NCI-H2081 (cell line): ENCODE data around the gene TNFSF13B.
"Not testable (repeated sequence)": the region's sequence is repeated elsewhere in the genome, so short reads cannot be mapped to it uniquely, and the experiment has no call there.

Experiments
- DNase-seq, 2 experiments: peaks; one replicate each; lab custom pipeline; 2025; lab: John Stamatoyannopoulos, UW

Gene TNFSF13B

GRCh38 chr13:108269601-108270328 lies at the start of gene TNFSF13B:
Gene TNFSF13B, plus strand, starts transcription at chr13:108269718. Its CDS starts 178 bp downstream, at chr13:108269896.
- no peak for DNase-seq

DNA sequence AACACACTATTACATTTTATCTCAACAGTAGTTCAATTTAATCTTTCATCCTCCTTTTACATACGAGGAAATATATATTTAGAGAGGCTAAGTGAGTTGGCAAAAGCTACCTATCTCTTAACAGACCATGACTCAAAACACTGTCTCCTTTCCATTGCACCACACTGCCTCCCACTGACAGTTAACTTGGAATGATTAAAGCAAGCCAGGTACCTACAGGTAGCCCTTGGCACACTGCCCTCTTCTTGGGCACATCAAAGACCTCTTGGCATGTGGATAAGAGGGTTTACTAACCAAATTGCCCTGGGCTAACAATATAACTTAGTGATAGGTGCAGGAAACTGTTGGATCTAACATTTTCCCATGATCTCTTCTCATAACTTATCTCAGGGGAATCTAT lies 49.5 kb upstream of the TNFSF13B start:
- peak; percentile 25 to 56 for DNase-seq

DNA sequence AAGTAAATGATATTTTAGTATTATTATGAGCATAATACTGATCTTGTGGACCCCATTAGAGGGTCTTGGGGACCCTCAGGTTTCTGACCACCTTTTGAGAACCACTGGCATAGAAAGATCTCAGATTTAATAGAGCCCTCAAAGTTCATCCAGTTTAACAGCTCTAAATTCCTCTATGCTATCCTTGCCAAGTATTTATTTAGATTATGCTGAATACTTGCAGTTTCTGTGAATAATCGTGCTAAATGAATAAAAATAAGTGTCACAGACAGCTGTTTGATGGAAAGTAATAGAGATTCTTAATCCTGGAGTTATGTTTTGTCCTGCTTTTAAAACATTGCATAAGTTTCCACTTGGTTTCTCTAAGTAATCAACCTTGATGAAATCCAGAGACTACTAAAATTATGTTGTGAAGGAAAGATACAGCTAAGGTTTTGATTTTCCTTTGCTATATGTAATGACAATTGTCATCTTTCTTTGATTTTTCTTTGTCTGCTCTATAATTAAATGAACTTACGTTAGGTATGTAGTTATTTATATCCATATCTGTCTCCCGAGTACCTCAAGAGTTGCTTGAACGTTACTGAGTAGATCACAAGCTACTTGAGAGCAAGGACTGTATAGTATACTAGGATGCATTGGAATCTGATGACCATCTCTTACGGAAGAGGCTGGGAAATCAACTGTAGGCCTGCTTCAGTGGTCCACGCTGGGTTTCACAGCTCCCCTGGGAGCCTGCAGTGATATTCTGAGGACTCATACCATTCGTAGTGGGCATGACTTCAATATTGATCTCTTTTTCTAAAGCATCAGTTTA lies 45.6 kb upstream of the TNFSF13B start:
- no peak for DNase-seq

DNA sequence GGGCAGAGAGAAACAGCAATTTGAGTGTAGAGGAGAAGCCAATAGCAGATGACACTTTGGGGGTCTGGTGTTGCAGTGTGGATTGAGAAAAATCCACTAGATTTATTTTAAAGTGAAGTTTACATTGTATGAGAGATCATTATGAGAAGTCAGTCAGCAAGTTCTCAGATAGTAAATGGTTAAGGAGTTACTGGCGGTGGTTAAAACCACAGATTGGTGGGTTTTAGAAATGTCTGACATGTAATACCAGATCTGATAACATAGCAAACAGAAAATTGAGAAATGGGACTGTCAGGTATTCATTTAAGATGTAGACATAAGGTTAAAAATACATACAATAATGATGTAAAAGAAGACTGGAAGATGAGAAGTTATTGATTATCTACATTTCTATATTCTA lies 44.1 kb upstream of the TNFSF13B start:
- no peak for DNase-seq

- peak in 1 of 2 experiments; percentile 60 for DNase-seq
These were observed 43.3 kb upstream of the TNFSF13B start for GRCh38 chr13:108226184-108226583.

- peak; percentile 31 to 51 for DNase-seq
These were observed 41.8 kb upstream of the TNFSF13B start for GRCh38 chr13:108227651-108228272.

DNA sequence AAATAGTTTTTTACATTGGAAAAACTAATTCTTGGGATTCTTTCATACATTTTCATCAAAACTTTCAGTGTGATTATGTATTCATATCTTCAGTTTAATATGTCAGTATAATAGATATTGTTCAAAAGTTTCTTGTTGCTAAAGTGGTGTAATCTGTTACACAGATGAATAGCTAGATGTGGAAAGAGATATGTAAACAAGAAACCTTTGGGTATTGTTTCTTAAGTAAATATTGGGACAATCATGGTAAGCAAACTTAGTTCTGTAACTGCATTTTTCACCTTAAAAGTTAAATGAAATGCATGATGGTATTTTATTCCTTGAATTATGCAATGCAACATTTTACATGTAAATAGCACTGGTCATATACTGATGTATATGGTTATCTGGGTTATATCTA lies 39.1 kb upstream of the TNFSF13B start:
- no peak for DNase-seq

DNA sequence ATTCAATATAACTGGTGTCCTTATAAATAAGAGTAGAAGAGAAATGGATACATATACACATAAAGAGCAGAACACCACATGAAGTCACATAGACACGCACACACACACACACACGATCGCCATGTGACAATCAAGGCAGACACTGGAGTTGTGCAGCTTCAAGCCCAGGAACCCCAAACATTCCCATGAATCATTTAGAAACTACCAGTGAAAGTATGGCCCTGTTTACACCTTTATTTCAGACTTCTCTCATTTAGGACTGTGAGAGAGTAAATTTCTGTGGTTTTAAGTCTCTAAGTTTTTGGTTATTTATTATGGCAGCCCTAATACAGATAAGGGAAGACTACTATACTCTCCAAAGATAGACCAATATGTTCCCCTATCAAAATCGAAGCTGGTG lies 20.4 kb upstream of the TNFSF13B start:
- no peak for DNase-seq

DNA sequence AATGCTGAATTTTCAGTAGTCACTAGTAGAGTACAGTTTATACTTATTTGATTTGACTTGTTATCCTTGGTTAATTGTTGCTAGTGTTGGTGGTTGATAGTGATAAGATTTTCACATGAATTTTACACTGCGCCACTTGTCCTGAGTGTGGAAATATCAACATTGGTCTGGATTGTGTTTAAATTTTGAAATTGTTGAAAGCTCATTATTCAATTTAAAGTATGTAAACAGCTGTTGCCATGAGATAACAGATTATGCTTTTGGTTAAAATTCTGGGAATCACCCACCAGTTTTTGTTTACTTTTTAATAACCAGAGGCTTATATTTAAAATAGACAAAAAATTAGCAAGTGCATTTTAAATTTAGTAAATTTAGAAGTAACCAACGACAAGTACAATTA lies 12.3 kb upstream of the TNFSF13B start:
- no peak for DNase-seq

DNA sequence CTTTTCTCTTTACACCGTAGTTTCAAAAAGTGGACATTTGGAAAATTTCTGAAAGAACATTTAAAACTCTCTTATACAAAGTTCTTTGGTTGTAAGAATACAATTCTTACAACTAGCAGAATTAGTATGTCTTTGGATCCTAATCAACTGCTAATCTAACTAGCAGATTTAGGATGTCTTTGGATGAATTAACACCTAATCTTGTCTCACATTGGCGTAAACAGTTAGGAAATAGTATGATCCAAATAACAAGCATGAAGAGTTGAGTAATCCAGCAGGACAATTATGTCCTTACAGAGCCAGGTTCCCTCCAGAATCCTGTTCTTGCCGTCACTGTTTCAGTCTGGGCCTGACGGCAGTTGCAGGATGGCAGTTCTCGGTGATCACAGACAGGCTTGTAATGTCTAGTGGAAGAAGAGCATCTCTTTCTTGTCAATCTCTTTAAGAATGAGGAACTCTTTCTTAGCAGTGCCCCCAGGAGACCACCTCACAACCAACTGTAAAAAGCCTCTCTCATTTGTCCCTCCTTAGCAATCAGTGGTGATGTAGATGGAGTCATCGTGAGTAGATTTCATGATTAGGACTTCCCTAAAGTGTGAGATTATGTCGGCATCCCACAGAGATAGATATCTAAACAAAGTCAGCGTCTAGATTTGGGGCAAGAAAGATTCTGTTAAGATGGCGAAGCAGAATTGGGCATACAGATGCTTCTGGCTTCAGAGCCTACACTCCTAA lies 5.7 kb upstream of the TNFSF13B start:
- no peak for DNase-seq

- no peak for DNase-seq
These were observed 3.1 kb upstream of the TNFSF13B start for GRCh38 chr13:108266321-108266990.

DNA sequence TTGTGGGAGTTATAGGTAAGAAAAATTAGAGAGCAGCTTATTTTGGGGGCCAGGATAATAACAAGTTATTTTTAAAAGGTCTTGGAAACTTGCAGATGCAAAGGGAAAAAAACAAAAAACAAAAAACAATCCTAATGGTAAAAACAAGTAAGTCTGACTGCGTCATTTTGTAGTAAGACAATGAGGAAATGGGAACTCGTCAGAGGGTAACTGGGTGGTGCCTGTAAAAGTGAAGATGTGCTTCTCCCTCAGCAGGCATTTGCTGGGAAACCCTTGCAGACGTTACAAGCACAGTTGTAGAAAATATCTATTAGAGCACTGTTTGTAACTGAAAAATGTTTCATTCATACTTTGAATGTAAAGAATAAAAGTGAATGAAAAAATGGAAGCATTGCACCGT lies 2.2 kb upstream of the TNFSF13B start:
- DNase-seq: no peak

DNA sequence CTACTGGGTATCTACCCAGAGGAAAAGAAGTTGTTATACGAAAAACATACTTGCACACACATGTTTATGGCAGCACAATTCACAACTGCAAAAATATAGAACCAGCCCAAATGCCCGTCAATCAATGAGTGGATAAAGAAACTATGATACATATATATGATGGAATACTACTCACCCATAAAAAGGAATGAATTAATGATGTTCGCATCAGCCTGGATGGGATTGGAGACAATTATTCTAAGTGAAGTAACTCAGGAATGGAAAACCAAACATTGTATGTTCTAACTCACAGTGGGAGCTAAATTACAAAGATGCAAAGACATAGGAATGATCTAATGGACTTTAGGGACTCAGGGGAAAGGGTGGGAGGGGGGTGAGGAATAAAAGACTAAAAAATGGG lies 1.7 kb upstream of the TNFSF13B start:
- DNase-seq: not testable (repeated sequence)

DNA sequence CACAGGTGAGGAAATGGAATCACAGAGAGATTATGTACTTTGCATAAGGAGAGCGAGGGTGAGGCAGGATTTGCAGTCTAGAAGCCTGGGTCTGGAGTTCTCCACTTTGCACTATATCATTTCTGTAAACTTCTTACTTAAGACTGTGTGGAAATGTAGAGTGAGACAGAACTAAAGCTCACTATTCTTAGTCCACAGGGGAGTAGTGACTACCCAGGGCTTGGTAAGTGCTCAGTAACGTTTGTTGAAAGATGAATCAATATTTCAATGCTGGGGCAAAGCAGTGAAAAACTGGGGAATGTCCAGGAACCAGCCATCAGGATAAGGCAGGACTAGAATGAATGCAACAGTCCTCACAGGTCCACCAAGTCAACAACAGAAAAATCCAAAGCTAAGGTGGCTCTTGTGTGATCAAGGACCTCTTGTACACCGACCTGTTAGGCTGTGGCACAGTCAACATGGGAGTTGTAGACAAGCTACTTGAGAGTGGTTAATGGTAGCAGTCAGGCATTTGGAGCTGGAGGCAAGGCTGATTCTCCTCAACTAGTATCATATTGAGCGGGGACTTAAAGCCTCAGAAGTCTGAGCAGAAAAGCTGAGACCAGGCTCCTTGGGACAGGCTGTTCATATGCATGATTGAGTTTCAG lies 929 bp upstream of the TNFSF13B start:
- no peak for DNase-seq

DNA sequence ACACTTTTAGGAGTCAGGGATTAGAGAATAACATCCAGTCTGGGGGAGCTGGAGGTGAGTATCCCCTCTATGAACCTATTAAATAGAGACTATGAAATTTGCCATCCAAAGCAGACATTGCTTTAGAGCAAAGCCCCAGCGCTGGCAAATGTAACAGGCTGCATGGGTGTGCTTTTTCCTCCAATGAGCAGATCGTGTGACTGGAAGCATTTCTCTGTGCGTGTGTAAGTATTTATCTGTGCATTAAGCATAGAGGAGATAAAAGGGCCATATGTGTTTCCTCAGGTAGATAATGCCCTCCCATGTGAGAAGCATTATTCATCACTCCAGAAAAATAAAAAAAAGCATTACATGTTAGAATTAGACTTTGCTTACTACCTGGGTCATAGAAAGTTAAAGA lies 924 bp downstream of the TNFSF13B start:
- DNase-seq: no peak

GRCh38 chr13:108272333-108272732 lies 2.8 kb downstream of the TNFSF13B start:
- no peak for DNase-seq

DNA sequence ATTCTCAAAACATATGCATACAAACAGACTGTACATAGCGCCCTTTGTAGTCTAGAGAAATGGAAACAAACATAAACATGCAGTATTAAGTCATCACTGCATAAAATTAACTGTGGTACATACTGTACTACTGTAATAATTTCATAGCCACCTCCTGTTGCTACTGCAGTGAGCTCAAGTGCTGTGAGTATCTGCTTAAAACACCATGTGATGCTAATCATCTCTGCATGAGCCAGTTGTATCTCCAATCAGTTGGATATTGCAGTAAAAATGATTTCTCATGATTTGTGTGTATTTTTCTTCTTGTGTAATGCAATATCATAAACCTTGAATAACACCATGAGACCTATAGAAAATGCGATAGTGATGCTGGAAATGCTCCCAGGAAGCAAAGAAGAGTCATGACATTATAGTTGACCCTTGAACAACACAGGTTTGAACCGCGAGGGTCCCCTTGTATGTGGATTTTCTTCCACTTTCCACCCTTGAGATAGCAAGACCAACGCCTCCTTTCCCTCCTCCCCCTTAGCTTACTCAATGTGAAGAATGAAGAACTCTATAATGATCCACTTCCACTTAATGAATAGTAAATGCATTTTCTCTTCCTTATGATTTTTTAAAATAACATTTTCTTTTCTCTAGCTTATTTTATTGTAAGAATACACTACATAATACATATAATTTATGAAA lies 4.1 kb downstream of the TNFSF13B start:
- no peak for DNase-seq

DNA sequence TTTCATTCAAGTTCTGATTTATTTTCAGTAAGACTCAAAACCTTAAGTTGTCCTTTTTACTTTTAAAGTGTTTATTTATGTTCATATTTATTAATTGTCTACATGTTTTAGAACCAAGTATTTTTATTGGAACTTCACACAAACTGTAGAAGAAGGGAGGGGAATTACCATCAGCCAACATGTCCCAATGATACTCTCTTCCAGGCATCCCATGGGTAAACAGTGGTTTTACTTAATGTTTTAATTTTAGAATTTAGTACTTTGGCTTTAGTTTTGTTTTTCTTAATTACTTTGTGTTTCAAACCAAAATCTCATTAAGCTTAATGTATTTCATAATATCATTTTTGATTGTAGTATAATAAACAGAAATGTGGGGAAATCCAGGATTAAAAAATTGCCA lies 5.2 kb downstream of the TNFSF13B start:
- DNase-seq: no peak

DNA sequence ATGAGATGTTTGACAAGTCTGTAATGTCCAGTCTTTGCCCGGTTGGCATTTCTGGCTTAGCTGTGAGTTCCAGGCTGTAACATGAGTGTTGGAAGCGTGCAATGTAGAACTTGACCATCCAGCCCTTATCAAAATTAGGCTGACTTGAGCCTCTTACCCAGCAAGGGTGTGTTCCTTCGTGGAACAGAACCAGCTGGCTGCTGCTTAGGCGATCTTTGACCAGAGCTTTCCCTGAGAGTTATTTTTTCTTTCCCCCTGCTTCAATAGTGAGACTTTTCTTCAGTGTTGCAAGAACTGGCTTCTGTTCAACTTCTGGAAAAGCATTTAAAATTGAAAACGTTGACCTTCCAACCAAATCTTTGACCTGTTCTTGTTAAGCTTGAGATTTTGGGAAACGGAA lies 6.5 kb downstream of the TNFSF13B start:
- DNase-seq: no peak

GRCh38 chr13:108278466-108278865 lies 8.9 kb downstream of the TNFSF13B start:
- DNase-seq: no peak

DNA sequence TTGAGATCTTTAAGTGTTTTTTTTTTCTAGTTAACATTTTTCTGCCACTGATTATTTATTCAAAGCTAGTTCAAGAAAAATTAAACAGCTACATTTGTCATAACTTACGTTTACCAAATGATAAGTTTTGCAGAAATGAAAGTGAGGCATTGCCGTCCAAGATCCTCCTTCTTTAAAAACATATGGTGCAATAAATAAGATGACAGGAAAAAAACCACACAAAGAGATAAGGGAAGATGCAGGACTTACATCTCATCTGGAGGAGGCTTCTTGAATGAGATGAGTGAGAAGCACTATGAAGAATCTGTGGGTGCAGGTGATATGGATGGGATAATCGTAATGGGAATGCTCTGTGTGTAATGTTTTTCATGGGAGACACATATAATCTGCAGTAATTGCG lies 12.4 kb downstream of the TNFSF13B start:
- DNase-seq: no peak
